Transverse colon (tissue), 3 donors: Measurements from ENCODE around the gene GNS.

Experiments used
- CTCF ChIP-seq, 5 experiments: fragments of 200-600 bp in 3 of 5; fragments of 450-650 bp in 2 of 5; sonication (generic) in 3 of 5; IDR thresholded peaks; 1 replicate in 2 of 5; 2 replicates in 3 of 5; pipeline ENCODE4 v1.5.1; 2016 to 2017; ENCODE audit warnings: antibody characterized with exemption in 5 of 5, inconsistent platforms in 3 of 5, mild to moderate bottlenecking in 2 of 5, moderate library complexity in 1 of 5
- EP300 ChIP-seq: sonication (generic); formaldehyde crosslinking; IDR thresholded peaks from one replicate; pipeline ENCODE4 v1.6.1; 2017; ENCODE audit warnings: antibody characterized with exemption, low read depth

GRCh38 chr12:64716371-64716770 lies 42.8 kb downstream of the GNS start:
- TF ChIP-seq EP300 (no peak), CTCF (IDR thresholded peaks at IDR 0.05) (no peak)
